Mammary epithelial cell (primary cell): ENCODE results near the gene UBE2N.

Source experiments
- CTCF ChIP-seq, 2 donors: IDR thresholded peaks in 1 of 2; conservative IDR thresholded peaks in 1 of 2; 2 replicates each; pipeline ENCODE4 v1.5.1; 2011 to 2012; ENCODE audit warnings: inconsistent platforms in 2 of 2, low read length in 2 of 2, mild to moderate bottlenecking in 2 of 2, control low read depth in 1 of 2, low read depth in 1 of 2; ENCODE audit not compliant: insufficient read depth in 1 of 2; ENCODE audit errors: extremely low read depth in 1 of 2
- EZH2 ChIP-seq: IDR thresholded peaks from 2 replicates; pipeline ENCODE4 v1.6.1; 2012; ENCODE audit warnings: low read length, inconsistent platforms, borderline replicate concordance

- TF ChIP-seq CTCF (conservative IDR thresholded peaks at IDR 0.05 in 1 of 2, IDR thresholded peaks at IDR 0.05 in 1 of 2; ENCODE audit: extremely low read depth in 1 of 2, insufficient read depth in 1 of 2, low read depth in 1 of 2, low read length in 2 of 2): no peak
- no peak for TF ChIP-seq EZH2
Measured at GRCh38 chr12:93461503-93461902, 19.8 kb upstream of the UBE2N start.
